OCI-M2 (cell line): Measurements from ENCODE around the gene PIGN.
"Not testable (repeated sequence)": the region's sequence is repeated elsewhere in the genome, so short reads cannot be mapped to it uniquely, and the experiment has no call there.

ENCODE experiments used
- DNase-seq: peaks from one replicate; lab custom pipeline; 2025; ENCODE audit not compliant: unreplicated experiment; lab: John Stamatoyannopoulos, UW

The PIGN gene

DNA sequence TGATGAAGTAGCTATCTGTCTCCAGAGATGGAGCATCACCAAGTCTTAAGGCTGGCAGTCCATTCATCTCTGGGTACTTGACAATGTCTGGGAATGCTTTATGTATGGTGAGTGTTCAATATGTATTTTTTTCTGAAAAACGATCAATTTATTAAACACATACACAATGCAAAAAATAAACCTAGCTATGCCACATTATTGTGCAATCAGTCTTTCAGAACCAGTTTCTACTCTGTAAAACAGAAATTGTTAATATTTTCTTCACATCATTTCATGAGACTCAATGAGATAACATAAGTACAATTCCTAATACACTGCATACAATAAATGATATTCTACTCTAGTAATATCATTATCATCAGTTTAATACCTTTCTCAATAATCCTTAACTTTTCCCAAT lies 122.5 kb downstream of the PIGN start:
- DNase-seq: no peak

DNA sequence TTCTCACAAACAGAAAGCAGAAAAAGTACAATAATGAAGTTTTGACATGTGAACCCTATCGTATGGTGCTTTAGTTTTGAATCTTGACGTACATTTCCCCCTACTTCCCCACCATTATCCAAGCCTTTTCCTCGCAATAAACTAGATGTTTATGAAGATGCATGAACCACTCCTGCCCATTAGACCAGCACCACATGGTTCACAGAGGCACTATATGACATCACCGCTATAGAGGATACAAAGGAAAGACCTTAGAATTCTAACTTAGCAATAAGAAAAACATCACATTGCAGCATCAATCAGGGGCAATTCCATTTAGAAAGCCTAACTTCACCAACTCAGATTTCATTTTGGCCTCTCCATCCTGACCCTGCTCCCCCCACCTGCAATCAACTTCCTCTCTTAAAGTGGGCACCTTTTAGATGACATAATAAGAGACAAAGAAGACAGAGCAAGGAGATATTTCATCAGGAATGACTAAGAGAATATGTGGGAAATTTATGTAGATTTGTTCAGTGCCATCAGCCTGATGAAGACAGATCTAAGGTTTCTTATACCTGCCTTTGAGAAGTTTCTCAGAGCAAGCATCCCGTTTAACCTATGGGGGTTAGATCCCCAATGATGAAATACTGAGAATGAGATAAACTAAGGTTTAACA lies 124.9 kb downstream of the PIGN start:
- DNase-seq: no peak

DNA sequence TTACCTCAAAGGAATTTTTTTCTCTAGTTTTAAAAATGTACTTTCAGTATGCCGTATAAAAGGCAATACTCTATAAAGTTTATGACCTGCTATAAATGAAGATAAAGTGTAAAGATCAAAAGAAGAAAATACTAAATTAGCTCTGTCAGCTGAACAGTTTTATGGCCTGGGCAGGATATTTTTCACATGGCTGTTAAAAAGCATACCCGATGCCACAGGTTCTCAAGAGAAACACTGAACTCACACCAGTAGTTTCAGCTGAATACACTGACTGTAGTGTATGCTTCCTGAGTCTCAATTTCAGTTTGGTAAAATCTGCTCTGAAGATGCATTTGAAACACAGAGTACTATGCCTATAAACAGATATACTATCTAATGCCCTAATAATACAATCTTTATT lies 126.0 kb downstream of the PIGN start:
- no peak for DNase-seq

DNA sequence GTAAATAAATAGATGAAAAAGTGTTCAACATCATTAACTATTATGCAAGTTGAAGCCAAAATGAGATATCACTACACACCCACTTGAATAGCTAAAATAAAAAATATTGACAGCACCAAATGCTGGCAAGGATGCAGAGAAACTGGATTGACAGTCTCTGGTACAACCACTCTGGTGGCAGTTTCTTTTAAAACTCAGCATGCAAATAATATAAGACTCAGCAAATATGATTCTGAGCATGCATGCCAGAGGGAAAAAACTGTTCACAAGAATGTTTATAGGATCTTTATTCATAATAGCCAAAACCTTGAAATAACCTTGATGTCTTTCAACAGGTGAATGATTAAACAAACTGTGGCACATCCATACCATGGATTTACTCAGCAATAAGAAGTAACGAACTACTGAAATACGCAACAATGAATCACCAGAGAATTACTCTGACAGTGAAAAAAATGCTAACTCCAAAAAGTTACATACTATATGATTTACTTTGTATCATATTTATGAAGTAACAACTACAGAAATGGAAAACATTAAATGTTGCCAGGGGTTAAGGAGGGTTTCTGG lies 131.8 kb downstream of the PIGN start:
- DNase-seq: no peak

DNA sequence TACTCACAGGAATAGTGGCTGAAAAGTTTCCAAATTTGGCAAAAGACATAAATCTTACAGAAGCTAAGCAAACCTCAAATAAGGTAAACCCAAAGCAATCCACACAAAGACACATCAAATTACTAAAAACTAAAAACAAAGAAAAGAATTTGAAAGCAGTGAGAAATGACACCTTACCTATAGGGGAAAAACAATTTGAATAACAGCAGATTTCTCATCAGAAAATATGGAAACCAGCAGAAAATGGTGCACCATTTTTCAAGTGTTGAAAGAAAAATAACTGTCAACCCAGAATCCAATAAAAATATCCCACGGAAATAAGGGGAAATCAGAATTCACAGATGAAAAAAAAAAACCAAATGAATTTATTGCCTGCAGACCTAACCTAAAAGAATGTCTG lies 138.6 kb downstream of the PIGN start:
- no peak for DNase-seq

- DNase-seq: no peak
Measured at GRCh38 chr18:62045316-62045715, 141.5 kb downstream of the PIGN start.

DNA sequence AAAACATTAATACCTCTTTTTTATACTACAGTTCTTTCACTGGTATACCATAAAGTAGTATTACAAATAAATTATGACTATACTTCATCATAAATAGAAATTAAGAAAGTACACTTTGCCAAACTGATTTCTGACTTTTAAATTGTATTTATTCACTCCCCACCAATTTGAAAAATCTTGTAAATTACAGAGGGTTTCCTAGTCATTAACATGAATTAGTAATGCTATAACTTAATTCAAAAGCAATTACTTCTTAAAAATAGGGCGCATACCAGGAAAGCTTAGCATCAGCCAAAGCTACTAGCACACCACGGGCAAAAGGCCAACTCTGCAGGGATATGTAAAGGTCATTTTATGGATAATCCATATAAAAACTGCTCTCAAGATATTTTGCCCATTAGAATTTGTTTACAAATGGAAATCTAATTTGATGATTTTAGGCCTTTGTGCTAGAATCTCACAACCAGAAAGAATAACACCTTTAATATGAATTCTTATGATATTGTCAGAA lies 142.3 kb downstream of the PIGN start:
- DNase-seq: no peak

GRCh38 chr18:62037989-62038778 lies 148.7 kb downstream of the PIGN start:
- DNase-seq: no peak

- no peak for DNase-seq
Measured at GRCh38 chr18:62037012-62037742, 149.7 kb downstream of the PIGN start.

DNA sequence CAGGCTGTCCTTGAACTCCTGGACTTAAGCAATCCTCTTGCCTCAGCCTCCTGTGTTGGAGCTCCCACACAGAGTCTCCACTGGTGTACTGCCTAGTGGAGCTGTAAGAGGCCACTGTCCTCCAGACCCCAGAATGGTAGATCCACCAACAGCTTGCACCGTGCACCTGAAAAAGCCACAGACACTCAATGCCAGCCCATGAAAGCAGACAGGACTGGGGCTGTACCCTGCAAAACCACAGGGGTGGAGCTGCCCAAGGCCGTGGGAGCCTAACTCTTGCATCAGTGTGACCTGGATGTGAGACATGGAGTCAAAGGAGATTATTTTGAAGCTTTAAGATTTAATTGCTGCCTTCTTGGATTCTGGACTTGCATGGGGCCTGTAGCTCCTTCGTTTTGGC lies 152.6 kb downstream of the PIGN start:
- not testable (repeated sequence) for DNase-seq

DNA sequence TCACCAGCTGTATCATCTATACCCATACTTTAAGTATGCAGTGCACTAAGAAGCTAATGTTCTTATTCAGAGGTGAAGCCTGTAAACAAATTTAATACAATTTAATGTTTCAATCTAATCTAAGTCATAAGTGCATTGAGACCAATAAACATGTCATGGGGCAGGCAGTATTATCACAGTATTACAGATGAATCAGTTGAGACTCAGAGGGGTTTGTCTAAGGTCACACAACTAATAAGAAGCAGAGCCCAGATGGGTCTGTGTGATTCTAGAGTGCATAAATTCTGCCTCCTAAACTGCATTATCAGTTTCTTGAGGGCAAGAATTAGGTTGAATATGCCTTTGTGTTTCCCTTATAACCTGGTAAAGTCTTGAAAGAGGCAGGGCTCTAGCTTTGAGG lies 153.1 kb downstream of the PIGN start:
- no peak for DNase-seq

GRCh38 chr18:62033207-62033606 lies 153.6 kb downstream of the PIGN start:
- DNase-seq: no peak

- no peak for DNase-seq
Measured at GRCh38 chr18:62030091-62030985, 156.5 kb downstream of the PIGN start.

DNA sequence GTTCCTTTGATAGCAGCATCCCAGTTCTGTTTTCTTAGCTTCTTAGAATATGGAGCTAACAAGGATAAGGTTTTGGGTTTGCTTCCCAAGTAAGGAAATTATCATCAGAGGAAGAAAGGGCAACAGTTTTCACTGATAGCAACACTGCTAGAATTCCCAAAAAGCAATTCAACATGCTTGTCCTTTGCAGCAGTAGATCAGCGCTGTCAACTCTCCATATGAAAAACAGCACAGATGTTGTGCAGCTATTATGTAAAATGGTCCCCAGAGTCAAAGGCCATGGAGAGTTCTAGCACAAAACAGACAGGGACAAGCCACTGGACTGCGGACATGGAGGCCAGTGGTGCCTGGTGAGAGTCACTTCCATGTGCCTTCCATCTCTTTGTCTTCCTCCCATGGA lies 158.1 kb downstream of the PIGN start:
- no peak for DNase-seq

DNA sequence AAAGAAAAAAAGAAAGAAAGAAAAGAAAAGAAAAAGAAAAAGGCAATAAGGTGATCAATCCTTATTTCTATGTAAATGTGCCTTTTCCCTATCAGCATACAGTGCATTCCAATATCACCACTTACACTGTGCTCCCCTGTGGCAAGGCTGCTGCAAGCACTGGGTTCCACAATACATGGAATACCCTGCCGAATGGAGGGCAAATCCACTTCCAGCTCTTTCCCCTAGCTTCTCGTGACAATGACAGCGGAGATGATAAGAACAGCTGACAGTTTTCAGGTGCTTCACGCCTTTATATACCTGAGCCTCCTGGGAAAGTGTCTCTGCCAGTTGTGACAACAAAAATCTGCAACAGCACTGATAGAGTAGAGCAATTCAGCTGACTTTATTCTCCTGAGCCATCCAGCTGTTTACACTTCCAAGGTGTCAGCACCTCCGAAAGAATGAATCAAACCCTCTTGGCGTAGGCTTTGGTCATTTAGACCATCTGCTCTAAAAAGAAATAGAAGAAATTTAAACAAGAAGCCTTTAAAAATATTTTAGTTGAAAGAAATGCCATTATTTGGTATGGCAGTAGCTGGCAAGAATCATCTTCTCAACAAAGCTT lies 158.8 kb downstream of the PIGN start:
- DNase-seq: no peak

GRCh38 chr18:62026586-62026985 lies 160.3 kb downstream of the PIGN start:
- no peak for DNase-seq

- no peak for DNase-seq
Measured at GRCh38 chr18:62024983-62025382, 161.9 kb downstream of the PIGN start.

DNA sequence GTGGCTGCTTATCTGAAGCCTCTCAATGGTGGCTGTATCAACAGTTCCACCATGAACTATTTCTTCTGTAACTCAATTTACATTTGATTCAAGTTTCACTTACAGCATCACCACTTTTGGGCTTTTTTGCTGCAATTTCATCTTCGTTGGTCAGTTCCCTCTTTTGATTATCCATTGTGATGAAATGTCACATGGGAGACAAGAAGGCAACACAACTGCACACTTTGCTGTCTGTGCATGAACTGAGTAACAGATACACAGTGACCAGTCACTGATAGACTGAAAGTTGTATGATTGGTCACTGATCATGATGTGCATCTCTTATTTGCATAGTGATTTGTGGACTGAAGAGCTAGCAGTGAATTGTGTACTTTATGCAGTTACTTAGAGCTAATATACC lies 163.3 kb downstream of the PIGN start:
- DNase-seq: no peak

DNA sequence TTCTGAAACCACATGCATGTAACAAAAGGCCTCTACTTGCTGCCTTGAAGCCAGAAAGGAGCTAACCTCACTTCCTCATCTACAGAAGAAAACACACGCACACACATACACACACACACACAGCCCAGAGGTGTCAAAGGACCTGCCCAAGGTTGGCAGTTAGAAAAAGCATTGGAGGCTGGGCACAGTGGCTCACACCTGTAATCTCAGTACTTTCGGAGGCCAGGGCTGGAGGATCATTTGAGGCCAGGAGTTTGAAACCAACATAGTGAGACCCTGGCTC lies 168.2 kb downstream of the PIGN start:
- no peak for DNase-seq

GRCh38 chr18:62018034-62018758 lies 168.7 kb downstream of the PIGN start:
- DNase-seq: no peak
